HepG2 (cell line): ENCODE measurements around the gene HES7. TPM values are rescaled to one million over a fixed set of nuclear protein-coding genes. Genes with fewer than 3 reads are reported as not detected.

Experiments used
- BCL6 ChIP-seq: IDR thresholded peaks from 2 replicates; pipeline ENCODE4 v1.6.1; 2016; ENCODE audit warnings: missing genetic modification reagents, missing compliant biosample characterization
- DMAP1 ChIP-seq: IDR thresholded peaks from 2 replicates; pipeline ENCODE4 v1.6.1; 2016
- FIP1L1 ChIP-seq: fragments of 200-400 bp; formaldehyde crosslinking; IDR thresholded peaks from 2 replicates; pipeline ENCODE4 v1.6.1; 2018; ENCODE audit warnings: low read depth, mild to moderate bottlenecking, low read length, moderate library complexity, borderline replicate concordance; ENCODE audit not compliant: insufficient read depth
- IRF2 ChIP-seq: IDR thresholded peaks from 2 replicates; pipeline ENCODE4 v1.6.1; 2018; ENCODE audit warnings: missing genetic modification reagents, missing compliant biosample characterization
- MAZ ChIP-seq, 2 experiments: sonication (generic) in 1 of 2; formaldehyde crosslinking in 1 of 2; IDR thresholded peaks; 2 replicates each; pipeline versions ENCODE4 v1.5.0 to v1.6.1; 2012 to 2020; ENCODE audit warnings: low read depth in 2 of 2, mild to moderate bottlenecking in 2 of 2, borderline replicate concordance in 1 of 2, improper control_type of control experiment in 1 of 2, low read length in 1 of 2, missing genetic modification reagents in 1 of 2, moderate library complexity in 1 of 2
- MIER3 ChIP-seq: IDR thresholded peaks from 2 replicates; pipeline ENCODE4 v1.6.1; 2016; ENCODE audit warnings: missing compliant biosample characterization, borderline replicate concordance
- NFIC ChIP-seq: IDR thresholded peaks from 2 replicates; pipeline ENCODE4 v1.6.1; 2012; ENCODE audit warnings: mild to moderate bottlenecking, low read length, inconsistent platforms
- NONO ChIP-seq, 2 experiments: fragments of 450-650 bp in 1 of 2; sonication (generic) in 1 of 2; formaldehyde crosslinking in 1 of 2; IDR thresholded peaks in 1 of 2; conservative IDR thresholded peaks in 1 of 2; 2 replicates each; pipeline versions ENCODE4 v1.6.1 to v1.8.0; 2017 to 2022; ENCODE audit warnings: mild to moderate bottlenecking in 1 of 2, missing genetic modification reagents in 1 of 2, moderate library complexity in 1 of 2
- PPARG ChIP-seq: conservative IDR thresholded peaks from 2 replicates; pipeline ENCODE4 v1.6.1; 2016; ENCODE audit warnings: missing biosample characterization, missing genetic modification reagents
- SALL1 ChIP-seq: sonication (generic); formaldehyde crosslinking; IDR thresholded peaks from 2 replicates; pipeline ENCODE4 v1.8.0; 2022; ENCODE audit warnings: mild to moderate bottlenecking, missing genetic modification reagents
- SMYD3 ChIP-seq: sonication (generic); formaldehyde crosslinking; IDR thresholded peaks from 2 replicates; pipeline ENCODE4 v1.8.1; 2023; ENCODE audit warnings: mild to moderate bottlenecking, missing genetic modification reagents
- YEATS2 ChIP-seq: sonication (generic); formaldehyde crosslinking; IDR thresholded peaks from 2 replicates; pipeline ENCODE4 v1.4.0; 2020; ENCODE audit warnings: missing genetic modification reagents, borderline replicate concordance
- ZFX ChIP-seq: sonication (generic); formaldehyde crosslinking; IDR thresholded peaks from 2 replicates; pipeline ENCODE4 v1.4.0; 2020; ENCODE audit warnings: mild to moderate bottlenecking, low read depth, missing genetic modification reagents, moderate library complexity
- ZNF124 ChIP-seq: sonication (generic); formaldehyde crosslinking; IDR thresholded peaks from 2 replicates; pipeline ENCODE4 v1.4.0; 2020; ENCODE audit warnings: missing genetic modification reagents
- ZNF678 ChIP-seq: sonication (generic); formaldehyde crosslinking; IDR thresholded peaks from 2 replicates; pipeline ENCODE4 v1.4.0; 2020; ENCODE audit warnings: mild to moderate bottlenecking, missing genetic modification reagents
- ZNF768 ChIP-seq: sonication (generic); formaldehyde crosslinking; IDR thresholded peaks from 2 replicates; pipeline ENCODE4 v1.4.0; 2020; ENCODE audit warnings: missing genetic modification reagents
- ZSCAN25 ChIP-seq: sonication (generic); formaldehyde crosslinking; IDR thresholded peaks from 2 replicates; pipeline ENCODE4 v1.8.0; 2022; ENCODE audit warnings: mild to moderate bottlenecking, missing genetic modification reagents
- polyA plus RNA-seq, 8 experiments: library from polyadenylated mRNA; depleted of rRNA in 3 of 8; stranded (reverse) in 7 of 8; unstranded in 1 of 8; fragments of >200 nt; fragmentation: Illumina TruSeq in 4 of 8; extraction: Trizol in 4 of 8; gene quantifications; 2 replicates each; pipeline versions ENCODE4 v1.2.1 to v1.2.3, GENCODE V29; 2011 to 2016; ENCODE audit warnings: low read depth in 4 of 8, missing spikeins in 1 of 8, mixed read lengths in 1 of 8; ENCODE audit not compliant: insufficient read depth in 1 of 8
- total RNA-seq, 5 experiments: library from RNA; depleted of rRNA; stranded (reverse); fragments of >200 nt; fragmentation: Illumina TruSeq; extraction: Trizol; gene quantifications; 2 replicates each; pipeline ENCODE4 v1.2.3, GENCODE V29; 2016; ENCODE audit warnings: low read depth in 1 of 5
- TF ChIP-seq, protein P1 (sequence below): sonication (generic); formaldehyde crosslinking; IDR thresholded peaks from 2 replicates; pipeline ENCODE4 v1.5.1; 2020; ENCODE audit warnings: mild to moderate bottlenecking, missing genetic modification reagents
- TF ChIP-seq, protein P2 (sequence below): sonication (generic); formaldehyde crosslinking; IDR thresholded peaks from 2 replicates; pipeline ENCODE4 v1.8.1; 2022; ENCODE audit warnings: mild to moderate bottlenecking, missing genetic modification reagents
- TF ChIP-seq, protein P3 (sequence below): sonication (generic); formaldehyde crosslinking; IDR thresholded peaks from 2 replicates; pipeline ENCODE4 v1.8.0; 2022; ENCODE audit warnings: missing genetic modification reagents, mild to moderate bottlenecking, inconsistent platforms, borderline replicate concordance
- TF ChIP-seq, protein P4 (sequence below): IDR thresholded peaks from 2 replicates; pipeline ENCODE4 v1.6.1; 2016; ENCODE audit warnings: missing compliant biosample characterization, missing genetic modification reagents, borderline replicate concordance

HES7 gene
- total and polyA plus RNA-seq, 2 of the 13 experiments (the other 11 are each of a cell fraction or from before 2014, with no cell fraction given): not detected

DNA sequence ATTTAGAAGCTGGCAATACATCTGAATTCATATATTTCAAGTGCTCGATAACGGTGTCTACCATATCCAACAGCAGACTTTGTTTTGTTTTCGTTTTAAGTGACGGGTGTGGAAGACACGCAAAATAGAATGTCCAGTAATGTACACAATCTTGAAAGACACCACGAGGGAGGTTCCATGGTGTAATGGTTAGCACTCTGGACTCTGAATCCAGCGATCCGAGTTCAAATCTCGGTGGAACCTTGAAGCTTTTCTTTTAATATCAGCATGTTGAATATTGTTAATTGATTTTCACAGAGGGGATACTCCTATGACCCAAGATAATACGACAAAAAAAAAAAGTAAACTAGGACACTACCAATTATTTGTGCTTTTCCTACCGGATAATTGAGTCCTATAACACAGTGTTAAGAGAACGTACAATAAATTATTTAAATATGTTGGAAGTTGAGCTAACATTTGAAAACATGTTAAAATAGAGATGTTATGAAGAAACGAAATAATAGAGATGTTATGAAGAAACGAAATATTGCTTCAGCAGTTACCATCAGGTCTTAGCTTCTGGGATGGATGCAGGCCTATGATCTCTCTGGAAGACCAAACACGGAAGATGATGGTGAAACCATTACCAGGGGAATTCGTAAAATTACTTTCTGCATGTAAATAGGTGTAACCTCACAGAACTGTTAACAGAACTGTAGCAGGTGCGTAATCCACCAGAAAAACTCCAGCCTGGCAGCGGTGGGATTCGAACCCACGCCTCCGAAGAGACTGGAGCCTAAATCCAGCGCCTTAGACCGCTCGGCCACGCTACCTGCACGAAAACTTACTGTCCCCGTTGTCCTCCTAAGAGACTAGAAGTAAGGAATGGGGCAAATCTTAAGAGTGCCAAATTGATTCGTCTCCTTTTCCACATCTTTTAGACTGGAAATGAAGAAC lies 4.1 kb downstream of the HES7 start (continued):
- TF ChIP-seq, protein P1, sequence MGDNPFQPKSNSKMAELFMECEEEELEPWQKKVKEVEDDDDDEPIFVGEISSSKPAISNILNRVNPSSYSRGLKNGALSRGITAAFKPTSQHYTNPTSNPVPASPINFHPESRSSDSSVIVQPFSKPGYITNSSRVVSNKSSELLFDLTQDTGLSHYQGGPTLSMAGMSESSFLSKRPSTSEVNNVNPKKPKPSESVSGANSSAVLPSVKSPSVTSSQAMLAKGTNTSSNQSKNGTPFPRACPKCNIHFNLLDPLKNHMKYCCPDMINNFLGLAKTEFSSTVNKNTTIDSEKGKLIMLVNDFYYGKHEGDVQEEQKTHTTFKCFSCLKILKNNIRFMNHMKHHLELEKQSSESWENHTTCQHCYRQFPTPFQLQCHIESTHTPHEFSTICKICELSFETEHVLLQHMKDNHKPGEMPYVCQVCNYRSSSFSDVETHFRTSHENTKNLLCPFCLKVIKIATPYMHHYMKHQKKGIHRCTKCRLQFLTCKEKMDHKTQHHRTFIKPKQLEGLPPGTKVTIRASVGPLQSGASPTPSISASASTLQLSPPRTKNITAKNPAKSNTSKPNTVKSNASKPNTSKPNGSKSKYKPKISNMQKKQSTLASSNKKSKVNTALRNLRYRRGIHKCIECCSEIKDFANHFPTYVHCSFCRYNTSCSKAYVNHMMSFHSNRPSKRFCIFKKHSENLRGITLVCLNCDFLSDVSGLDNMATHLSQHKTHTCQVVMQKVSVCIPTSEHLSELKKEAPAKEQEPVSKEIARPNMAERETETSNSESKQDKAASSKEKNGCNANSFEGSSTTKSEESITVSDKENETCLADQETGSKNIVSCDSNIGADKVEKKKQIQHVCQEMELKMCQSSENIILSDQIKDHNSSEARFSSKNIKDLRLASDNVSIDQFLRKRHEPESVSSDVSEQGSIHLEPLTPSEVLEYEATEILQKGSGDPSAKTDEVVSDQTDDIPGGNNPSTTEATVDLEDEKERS: no peak
- TF ChIP-seq, protein P2, sequence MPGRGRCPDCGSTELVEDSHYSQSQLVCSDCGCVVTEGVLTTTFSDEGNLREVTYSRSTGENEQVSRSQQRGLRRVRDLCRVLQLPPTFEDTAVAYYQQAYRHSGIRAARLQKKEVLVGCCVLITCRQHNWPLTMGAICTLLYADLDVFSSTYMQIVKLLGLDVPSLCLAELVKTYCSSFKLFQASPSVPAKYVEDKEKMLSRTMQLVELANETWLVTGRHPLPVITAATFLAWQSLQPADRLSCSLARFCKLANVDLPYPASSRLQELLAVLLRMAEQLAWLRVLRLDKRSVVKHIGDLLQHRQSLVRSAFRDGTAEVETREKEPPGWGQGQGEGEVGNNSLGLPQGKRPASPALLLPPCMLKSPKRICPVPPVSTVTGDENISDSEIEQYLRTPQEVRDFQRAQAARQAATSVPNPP (CRISPR knock-in tag): no peak
- TF ChIP-seq, protein P3, sequence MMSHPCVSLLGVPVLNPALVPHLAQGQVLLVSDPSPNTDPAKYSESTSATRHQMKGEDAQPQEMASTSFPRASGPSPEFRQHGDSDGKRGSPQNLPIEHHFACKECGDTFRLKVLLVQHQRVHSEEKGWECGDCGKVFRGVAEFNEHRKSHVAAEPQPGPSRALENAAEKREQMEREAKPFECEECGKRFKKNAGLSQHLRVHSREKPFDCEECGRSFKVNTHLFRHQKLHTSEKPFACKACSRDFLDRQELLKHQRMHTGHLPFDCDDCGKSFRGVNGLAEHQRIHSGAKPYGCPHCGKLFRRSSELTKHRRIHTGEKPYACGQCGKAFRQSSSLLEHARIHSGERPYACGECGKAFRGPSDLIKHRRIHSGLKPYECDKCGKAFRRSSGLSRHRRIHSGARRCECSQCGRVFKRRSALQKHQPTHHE (CRISPR knock-in tag): 0 out of 2 replicates have a peak, but pooled peaks have one; percentile 58
- TF ChIP-seq BCL6 (peak; percentile 54), NFIC (peak; percentile 75; the same call in 1 of the 2 replicates), YEATS2 (CRISPR knock-in tag) (0 out of 2 replicates have a peak, but pooled peaks have one; percentile 13), DMAP1 (CRISPR knock-in tag) (no peak), ZSCAN25 (CRISPR knock-in tag) (peak; percentile 15; the same call in 1 of the 2 replicates), SALL1 (peak; percentile 36; the same call in 1 of the 2 replicates), MAZ (IDR thresholded peaks at IDR 0.05; ENCODE audit: borderline replicate concordance, low read depth, low read length) (no peak), MAZ (CRISPR knock-in tag; IDR thresholded peaks at IDR 0.05; ENCODE audit: low read depth) (peak; percentile 61; the same call in 1 of the 2 replicates), NONO (IDR thresholded peaks at IDR 0.05) (no peak), NONO (CRISPR knock-in tag; conservative IDR thresholded peaks at IDR 0.05) (peak; percentile 10; the same call in 1 of the 2 replicates), ZFX (CRISPR knock-in tag) (peak; percentile 21; the same call in 1 of the 2 replicates), MIER3 (peak; percentile 69; the same call in 1 of the 2 replicates), IRF2 (CRISPR knock-in tag) (peak; percentile 31; the same call in 1 of the 2 replicates), PPARG (CRISPR knock-in tag) (peak; percentile 40; the same call in 1 of the 2 replicates), FIP1L1 (no peak), ZNF678 (CRISPR knock-in tag) (no peak), ZNF124 (CRISPR knock-in tag) (peak; percentile 88), ZNF768 (CRISPR knock-in tag) (no peak), SMYD3 (no peak)
- TF ChIP-seq, protein P4, sequence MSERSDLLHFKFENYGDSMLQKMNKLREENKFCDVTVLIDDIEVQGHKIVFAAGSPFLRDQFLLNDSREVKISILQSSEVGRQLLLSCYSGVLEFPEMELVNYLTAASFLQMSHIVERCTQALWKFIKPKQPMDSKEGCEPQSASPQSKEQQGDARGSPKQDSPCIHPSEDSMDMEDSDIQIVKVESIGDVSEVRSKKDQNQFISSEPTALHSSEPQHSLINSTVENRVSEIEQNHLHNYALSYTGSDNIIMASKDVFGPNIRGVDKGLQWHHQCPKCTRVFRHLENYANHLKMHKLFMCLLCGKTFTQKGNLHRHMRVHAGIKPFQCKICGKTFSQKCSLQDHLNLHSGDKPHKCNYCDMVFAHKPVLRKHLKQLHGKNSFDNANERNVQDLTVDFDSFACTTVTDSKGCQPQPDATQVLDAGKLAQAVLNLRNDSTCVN (CRISPR knock-in tag): 0 out of 2 replicates have a peak, but pooled peaks have one; percentile 43
